GM12864 (cell line): ENCODE results near the gene KATNBL1.

Experiments used
- DNase-seq: peaks from one replicate; pipeline ENCODE4 v3.0.0-alpha.2; 2011; ENCODE audit warnings: low read depth
- H3K4me3 ChIP-seq: 2 replicates; pipeline ENCODE4 v1.5.1; 2011; ENCODE audit warnings: mild to moderate bottlenecking, low read depth, low read length, control low read depth
- TF ChIP-seq, protein P1 (sequence below): IDR thresholded peaks from 2 replicates; pipeline ENCODE4 v1.5.1; 2011; ENCODE audit warnings: low read depth, mild to moderate bottlenecking, moderate library complexity, low read length, control low read depth, inconsistent platforms; ENCODE audit errors: missing control alignments

Gene KATNBL1, protein sequence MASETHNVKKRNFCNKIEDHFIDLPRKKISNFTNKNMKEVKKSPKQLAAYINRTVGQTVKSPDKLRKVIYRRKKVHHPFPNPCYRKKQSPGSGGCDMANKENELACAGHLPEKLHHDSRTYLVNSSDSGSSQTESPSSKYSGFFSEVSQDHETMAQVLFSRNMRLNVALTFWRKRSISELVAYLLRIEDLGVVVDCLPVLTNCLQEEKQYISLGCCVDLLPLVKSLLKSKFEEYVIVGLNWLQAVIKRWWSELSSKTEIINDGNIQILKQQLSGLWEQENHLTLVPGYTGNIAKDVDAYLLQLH

DNA sequence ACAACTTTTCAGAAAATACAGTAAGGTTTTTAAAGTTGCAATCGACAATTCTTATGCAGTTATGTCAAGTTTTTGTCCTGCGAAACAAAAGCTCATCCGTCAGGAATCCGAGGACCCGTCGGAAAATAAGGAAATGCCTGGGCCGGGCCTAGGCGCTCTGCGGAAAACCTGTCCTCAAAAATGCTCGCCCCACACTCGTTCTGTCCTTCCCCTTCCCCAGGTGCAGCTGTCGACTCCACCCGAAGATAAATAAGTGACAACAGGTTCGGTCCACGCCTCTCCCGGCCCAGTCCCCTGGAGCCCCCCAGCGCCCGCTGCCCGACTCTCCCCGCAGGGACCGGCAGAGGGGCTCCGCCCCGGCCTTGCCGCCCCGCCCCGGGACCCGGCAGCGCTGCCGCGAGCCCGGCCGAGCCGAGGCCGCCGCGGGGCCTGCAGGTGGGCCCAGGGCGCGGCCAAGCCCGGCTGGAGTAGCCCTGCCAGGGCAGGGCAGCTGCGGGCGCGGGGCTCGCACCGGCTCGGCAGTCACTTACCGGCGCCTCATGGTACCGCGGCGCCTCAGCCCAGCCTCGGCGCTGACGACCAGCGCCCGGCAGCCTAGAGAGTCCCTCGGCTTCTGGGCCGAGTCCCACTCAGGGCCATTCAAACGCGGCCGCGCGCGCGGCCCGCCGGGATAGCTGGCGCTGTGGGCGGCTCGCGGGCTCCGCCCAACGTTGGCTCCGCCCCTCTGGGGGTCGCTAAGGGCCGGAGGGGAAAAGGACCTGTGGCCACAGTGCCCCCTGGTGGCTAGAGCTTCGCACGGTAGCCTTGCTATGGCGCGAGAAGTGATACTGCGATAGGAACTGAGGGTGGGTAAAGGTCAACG, at the start of gene KATNBL1:
KATNBL1 (minus strand) TSS at position 676 of the 862 bp plus-strand sequence. CDS start 46,420 bp downstream, outside the sequence.
- TF ChIP-seq, protein P1, sequence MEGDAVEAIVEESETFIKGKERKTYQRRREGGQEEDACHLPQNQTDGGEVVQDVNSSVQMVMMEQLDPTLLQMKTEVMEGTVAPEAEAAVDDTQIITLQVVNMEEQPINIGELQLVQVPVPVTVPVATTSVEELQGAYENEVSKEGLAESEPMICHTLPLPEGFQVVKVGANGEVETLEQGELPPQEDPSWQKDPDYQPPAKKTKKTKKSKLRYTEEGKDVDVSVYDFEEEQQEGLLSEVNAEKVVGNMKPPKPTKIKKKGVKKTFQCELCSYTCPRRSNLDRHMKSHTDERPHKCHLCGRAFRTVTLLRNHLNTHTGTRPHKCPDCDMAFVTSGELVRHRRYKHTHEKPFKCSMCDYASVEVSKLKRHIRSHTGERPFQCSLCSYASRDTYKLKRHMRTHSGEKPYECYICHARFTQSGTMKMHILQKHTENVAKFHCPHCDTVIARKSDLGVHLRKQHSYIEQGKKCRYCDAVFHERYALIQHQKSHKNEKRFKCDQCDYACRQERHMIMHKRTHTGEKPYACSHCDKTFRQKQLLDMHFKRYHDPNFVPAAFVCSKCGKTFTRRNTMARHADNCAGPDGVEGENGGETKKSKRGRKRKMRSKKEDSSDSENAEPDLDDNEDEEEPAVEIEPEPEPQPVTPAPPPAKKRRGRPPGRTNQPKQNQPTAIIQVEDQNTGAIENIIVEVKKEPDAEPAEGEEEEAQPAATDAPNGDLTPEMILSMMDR, result peak; percentile 90
- DNase-seq, result peak; percentile 86

DNA sequence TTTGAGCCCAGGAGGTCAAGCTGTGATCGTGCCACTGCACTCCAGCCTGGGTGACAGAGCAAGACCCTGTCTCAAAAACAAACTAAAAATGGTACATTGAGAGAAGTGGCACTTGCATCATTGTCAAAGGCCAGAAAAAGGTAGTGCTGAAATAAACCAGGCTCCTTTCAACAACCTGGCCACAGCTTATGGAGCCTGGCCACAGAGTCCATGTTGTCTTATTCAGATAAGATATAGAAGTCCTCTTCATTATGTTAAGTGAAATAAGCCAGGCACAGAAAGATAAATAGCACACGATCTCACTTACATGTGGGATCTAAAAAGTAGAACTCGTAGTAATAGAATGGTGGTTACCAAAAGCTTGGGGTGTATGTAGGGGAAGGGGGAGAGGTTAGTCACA, 49.7 kb upstream of the KATNBL1 start:
- H3K4me3 ChIP-seq, result no peak overlapping the region
- TF ChIP-seq, protein P1, result no peak
- DNase-seq, result no peak

More for the DNA sequence above, at the start of gene KATNBL1:
- H3K4me3 ChIP-seq, result peak within 1 kb of the TSS; percentile 72

DNA sequence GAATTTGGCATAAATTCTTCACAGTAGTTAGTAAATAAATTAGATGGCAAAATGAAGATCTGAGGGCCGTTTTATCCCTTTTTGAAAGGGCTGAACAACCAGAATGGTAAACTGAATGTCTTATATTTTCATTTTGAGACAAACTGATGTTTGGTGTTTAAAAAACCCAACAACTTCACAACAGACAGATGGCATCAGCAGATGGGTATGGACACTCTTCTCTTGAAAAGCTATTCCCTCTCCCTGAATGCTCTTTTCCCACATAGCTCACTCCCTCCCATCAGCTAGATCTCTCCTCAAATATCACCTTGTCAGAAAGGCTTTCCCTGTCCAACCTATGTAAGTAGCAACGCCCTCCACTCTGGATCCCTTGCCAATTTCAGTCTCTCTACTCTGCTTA, 48.3 kb upstream of the KATNBL1 start:
- DNase-seq, result no peak
- TF ChIP-seq, protein P1, result no peak
- H3K4me3 ChIP-seq, result no peak overlapping the region

DNA sequence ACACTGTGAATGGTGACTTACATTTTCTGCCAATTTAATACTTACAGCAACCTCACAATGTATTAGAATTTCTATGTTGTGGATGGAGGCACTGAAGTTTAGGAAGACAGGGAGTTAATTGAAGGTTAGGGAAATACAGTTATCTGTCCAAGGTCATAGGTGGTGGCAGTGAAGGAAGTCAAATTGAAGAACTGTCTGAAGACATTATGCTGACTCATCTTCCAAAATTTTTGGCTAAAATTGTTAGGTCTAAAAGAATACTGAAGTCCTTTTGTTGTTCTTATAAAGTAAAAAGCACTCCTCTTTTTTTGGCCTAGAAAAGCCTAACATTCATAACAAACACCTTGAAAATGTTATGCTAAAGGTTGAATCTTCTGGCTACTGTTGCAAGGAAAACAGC, 42.6 kb upstream of the KATNBL1 start:
- no peak overlapping the region for H3K4me3 ChIP-seq
- DNase-seq, result no peak
- TF ChIP-seq, protein P1, result no peak

DNA sequence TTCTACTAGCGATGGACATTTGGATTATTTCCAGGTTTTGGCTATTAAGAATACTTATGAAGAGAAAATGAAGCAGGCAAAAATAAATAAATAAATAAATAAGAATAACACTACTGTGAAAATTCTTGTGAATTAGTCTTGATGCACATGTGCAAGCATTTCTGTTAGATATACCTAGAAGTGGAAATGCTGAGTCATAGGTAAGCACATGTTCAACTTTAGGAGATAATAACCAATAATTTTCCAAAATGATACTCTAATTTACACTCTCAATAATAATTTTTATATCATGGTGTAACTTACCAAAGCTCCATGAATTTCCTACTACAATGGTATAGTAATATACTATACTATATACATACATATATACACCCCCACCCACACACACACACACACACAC, 38.3 kb upstream of the KATNBL1 start:
- TF ChIP-seq, protein P1, result no peak
- no peak overlapping the region for H3K4me3 ChIP-seq
- DNase-seq, result no peak

DNA sequence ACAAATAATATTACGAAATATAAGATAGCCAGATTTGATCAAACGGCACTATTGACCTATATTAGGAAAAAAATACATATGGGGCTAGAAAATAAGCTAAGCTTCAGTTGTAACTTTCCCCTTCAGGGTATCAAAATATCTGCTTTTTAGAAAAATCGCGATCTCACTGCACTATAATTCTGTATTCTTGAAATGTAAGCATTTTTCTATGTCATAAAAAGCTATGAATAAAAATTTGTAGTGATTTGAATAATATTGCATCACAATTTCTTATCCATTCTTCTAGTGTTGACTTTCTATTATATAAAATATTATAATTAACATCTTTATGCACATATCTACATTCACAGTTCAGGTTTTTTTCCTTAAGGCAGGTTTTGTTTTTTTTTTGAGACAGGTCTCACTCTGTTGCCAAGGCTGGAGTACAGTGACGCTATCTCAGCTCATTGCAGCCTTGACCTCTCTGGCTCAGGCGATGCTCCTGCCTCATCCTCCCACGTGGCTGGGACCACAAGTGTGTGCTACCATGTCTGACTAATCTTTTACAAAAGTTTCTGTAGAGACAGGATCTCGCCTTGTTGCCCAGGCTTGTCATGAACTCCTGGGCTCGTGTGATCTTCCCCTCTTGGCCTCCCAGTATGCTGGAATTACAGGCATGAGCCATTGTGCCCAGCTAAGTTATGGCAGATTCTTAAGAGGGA, 36.5 kb upstream of the KATNBL1 start:
- no peak overlapping the region for H3K4me3 ChIP-seq
- no peak for DNase-seq
- TF ChIP-seq, protein P1, result no peak
